ENCODE results near the gene MRPL12. TPM values are rescaled to one million over a fixed set of nuclear protein-coding genes. Genes with fewer than 3 reads are reported as not detected.
"Not testable (repeated sequence)": the region's sequence is repeated elsewhere in the genome, so short reads cannot be mapped to it uniquely, and the experiment has no call there.

MRPL12 gene
- total RNA-seq (2014; rRNA removed; shearing (Covaris generic)) = 32.3 and 37.0 TPM in 2 replicates

- peak; percentile 91 for DNase-seq (ENCODE audit: low spot score)
Measured at GRCh38 chr17:81702934-81703746, at the start of gene MRPL12. Gene MRPL12 (plus strand): TSS chr17:81703367. CDS start chr17:81703502, 135 bp downstream.

DNA sequence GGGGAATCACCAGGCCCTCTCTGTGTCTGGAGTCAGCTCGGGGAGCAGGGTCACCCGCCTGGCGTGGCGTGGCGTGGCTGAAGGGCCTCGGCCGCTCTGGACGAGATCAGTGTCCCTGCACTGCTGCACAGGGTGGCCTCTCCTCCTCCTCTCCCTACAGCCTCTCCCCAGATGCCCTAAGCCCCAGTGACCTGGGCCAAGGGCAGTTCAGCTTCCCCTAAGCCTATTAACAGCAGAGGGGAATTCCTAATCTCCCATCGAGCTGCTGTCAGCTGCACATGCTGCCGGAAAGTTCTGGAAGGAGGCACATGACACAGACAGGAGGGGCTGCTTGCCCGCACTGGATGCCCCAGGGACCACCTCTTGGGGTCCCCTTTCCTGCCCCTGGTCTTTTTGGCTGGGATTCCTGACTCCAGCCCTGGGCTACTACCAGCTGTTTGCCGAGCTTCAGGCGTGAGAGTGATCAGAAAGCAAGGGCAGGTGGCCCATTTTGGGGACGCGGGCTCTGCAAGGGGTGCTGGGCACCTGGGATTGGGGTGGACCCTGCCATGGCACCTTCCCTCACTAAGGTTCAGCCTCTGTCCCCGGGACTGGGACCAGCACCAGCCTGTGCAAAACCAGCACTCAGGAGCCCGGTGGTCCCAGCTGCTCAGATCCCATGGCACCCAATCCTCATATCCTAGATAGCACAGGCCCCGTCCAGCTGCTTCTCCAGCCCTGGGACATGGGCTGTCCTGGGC is 47.6 kb upstream of the MRPL12 start:
- DNase-seq (ENCODE audit: low spot score) = no peak

DNA sequence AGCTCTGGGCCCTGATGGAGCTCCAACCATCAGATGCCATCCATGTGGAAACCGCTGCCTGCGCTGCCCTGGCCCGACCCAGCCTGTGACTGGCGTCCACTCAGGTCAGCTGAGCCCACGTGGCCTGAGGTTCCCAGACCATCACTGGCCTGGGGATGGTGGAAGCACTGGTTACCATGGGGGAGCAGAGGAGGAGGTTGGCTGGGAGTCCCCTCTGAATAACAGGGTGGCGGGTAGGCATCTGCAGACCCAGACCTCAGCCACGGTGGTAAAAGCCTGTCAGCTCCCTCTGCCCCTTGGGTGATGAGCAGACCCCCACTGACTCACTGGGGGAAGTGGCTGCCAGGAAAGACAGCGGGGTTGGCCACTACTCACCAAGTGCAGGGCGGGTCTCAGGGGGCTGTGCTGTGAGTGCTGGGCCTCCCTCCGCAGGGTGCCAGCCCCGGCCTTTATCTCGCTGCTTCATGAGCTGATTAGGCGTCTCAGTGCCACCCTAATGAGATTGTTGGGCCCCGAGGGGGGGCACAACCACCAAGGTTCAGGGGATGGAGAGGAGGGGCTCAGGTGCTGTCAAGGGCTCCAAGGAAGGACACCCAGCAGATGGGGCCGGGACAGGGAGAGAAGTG is 46.9 kb upstream of the MRPL12 start, which contains the start of gene PDE6G:
Gene PDE6G, minus strand, starts transcription at position 425 of the 626 bp plus-strand sequence. CDS start 3,237 bp downstream, outside the sequence.
- DNase-seq (ENCODE audit: low spot score) = no peak

DNA sequence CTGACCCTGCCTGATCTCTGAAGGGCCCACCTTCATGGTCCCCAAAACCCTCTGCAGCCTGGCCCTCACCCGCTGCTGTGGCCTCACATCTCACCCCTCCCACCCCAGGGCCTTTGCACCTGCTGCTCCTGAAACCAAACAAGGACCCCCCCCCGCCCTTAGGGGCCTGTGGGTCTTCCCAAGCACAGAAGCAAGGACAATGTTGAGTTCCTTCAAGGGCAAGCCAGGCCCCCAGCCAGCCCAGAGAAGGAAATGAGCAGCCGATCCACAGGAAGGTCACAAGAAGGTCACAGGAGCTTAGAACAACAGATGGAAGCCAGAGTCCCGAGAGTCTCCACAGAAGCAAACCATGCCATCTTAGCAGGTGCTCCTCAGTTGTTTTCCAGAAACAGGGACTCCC is 46.3 kb upstream of the MRPL12 start:
- DNase-seq (ENCODE audit: low spot score) = no peak

GRCh38 chr17:81659038-81659437 is 44.1 kb upstream of the MRPL12 start:
- no peak for DNase-seq (ENCODE audit: low spot score)

- DNase-seq (ENCODE audit: low spot score) = no peak
Measured at GRCh38 chr17:81660441-81660840, 42.7 kb upstream of the MRPL12 start.

DNA sequence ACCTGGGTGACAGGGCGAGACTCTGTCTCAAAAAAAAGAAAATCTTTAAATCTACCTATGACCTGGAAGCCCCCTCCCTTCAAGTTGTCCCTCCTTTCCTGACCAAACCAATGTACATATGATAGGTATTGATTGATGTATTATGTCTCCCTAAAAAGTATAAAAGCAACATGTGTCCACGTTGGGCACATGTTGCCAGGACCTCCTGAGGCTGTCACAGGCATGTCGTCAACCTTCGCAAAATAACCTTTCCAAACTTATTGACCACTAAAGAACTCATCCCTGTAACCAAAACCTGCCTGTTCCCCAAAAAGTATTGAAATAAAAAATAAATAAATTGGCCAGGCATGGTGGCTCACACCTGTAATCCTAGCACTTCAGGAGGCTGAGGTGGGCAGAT is 41.2 kb upstream of the MRPL12 start:
- no peak for DNase-seq (ENCODE audit: low spot score)

- no peak for DNase-seq (ENCODE audit: low spot score)
Measured at GRCh38 chr17:81664051-81664470, 39.1 kb upstream of the MRPL12 start.

GRCh38 chr17:81665205-81666091 is 37.7 kb upstream of the MRPL12 start:
- DNase-seq (ENCODE audit: low spot score) = no peak

DNA sequence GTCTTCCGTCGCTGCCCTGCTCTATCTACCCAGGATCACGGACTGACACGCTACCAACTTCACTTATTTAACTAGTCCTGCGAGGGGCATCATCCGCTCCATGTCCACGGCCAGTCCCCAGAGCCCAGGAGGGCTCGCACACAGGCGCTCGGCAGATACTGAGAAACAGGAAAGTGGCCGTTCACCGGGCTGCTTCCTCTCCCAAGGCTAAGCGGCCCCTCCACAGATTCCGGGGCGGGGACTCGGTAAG is 37.1 kb upstream of the MRPL12 start:
- DNase-seq (ENCODE audit: low spot score) = no peak

DNA sequence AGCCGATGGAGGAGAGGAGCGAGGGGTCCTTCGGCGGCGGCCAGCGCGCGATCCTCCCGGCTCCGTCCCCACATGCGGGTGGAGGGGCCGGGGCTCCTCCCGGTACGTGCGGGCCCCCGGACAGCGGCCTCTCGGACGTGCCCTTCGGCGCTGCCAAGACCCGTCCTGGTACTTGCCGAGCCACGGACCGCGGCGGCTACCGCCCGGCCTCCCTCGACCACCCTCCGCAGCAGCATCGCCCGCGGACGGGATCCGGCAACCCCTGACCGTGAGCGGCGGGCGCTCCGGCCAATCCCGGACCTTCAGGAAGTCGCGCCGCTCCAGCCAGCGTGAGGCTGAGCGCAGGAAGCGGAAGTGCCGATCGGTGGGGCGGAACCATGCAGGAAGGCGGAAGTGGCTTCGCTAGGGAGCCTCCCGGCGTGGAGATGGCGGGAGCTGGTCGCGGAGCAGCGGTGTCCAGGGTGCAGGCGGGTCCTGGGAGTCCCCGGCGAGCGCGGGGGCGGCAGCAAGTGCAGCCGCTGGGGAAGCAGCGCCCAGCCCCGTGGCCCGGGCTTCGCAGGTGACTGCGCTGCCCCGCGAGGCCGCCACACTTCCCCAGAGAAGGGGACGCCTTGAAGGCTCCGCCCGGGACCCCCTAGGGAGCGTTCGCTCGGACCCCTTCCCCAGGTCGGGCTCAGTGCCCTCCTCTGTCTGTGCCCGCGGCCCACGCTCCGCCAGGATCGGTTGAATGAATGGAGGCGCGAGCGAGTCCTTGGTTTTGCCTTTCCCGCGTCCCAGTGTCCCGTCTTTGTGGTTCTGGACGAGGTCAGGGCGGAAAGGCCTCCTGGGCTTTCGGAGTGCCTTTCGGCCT is 36.6 kb upstream of the MRPL12 start, which contains the start of the genes CCDC137 and OXLD1:
Gene CCDC137, plus strand, starts transcription at position 396 of the 850 bp plus-strand sequence. Its CDS starts 30 bp downstream, at position 426.
Gene OXLD1, minus strand, starts transcription at position 264 of the 850 bp plus-strand sequence. Its CDS starts 28 bp downstream, at position 236.
- DNase-seq (ENCODE audit: low spot score) = peak; percentile 91

DNA sequence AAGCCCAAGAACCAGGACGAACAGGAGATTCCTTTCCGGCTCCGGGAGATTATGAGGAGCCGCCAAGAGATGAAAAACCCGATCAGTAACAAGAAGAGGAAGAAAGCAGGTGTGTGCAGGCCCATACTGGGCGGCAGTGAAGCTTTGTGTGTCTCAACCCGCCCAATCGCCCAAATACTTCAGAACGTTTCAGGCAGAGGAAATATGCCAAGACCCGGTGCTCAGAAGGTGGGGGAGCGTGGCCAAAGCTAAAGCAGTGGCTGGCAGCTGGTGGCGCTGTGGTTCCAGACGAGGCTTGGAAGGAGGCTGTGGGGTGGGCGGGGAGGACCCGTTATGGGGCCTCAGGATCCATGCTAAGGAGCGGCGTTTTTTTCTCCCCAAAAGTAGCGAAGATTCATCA is 35.4 kb upstream of the MRPL12 start:
- no peak for DNase-seq (ENCODE audit: low spot score)

DNA sequence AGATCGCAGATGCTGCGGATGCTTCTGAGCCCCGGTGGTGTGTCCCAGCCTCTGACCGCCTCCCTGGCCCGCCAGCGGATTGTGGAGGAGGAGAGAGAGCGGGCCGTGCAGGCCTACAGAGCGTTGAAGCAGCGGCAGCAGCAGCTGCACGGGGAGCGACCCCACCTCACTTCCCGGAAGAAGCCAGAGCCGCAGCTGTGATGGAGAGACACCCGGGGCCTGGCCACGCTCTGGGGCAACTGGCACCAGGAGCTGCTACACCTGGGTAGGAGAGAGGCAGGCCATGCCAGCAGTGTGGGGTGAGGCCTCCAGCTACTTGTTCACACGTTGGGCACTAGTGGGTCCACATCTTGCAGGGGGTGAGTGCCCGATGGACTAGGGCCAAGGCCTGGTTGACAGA is 30.7 kb upstream of the MRPL12 start:
- DNase-seq (ENCODE audit: low spot score) = no peak

- DNase-seq (ENCODE audit: low spot score) = no peak
Measured at GRCh38 chr17:81672954-81673353, 30.2 kb upstream of the MRPL12 start.

GRCh38 chr17:81673561-81674258 is 29.5 kb upstream of the MRPL12 start:
- DNase-seq (ENCODE audit: low spot score) = no peak

GRCh38 chr17:81675515-81676221 is 27.5 kb upstream of the MRPL12 start:
- DNase-seq (ENCODE audit: low spot score) = not testable (repeated sequence)

DNA sequence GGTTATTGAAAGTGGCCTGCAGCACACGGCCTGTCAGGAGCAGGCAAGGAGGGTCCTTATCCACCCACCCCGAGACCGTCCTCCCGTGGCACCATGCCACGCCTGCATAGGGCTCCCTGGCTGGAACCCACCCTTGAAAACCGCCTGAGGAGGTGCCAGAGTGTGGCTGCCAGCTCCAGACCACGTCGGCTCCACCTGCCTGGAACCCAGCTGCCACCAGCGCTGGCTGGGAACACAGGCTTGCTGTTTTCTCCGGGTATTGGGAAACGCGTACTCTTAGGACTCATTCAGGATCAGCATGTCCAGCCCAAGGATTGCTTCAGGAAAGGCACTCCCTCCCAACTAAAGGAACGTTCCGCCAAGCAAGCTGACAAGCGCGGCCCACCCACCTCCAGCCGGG is 26.3 kb upstream of the MRPL12 start:
- DNase-seq (ENCODE audit: low spot score) = no peak

DNA sequence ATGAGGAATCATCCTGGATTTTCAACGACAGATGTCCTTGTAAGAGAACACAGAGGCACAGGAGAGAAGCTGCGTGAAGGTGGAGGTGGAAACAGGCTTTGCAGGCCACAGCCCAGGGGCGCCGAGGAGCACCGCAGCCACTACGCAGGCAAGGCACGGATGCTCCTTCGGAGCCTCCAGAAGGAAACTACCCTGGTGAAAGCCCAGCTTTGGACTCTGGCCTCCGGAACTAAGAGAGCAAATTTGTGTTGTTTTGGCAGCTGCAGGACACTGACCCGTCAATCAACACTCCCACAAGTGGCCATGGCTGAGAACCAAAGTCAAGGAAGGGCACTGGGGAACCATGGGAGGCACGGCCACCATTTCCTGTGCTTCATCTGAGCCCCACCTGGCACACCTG is 23.0 kb upstream of the MRPL12 start:
- DNase-seq (ENCODE audit: low spot score) = no peak

DNA sequence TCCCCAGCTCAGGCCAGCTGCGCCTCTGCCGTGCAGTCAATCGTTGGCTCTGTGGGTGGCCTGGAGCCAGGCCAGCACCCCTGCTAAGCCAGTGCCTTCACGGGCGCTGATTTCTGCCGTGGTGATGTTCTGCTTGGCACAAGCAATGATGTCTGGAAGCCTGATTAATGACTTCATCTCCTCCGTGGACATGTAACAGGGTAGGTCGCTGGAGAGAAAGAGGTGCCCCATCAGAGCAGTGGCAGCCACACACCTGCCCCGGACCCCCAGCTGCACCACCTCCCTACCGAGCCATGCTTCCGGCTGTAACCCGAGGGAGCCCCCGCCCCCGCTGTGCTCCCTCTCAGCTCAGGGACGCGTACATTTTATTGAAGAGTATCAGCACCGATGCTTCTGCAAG is 21.5 kb upstream of the MRPL12 start:
- DNase-seq (ENCODE audit: low spot score) = peak; percentile 63

Data from A172 (cell line).